IMR-90 (cell line): ENCODE measurements around the gene RAB3A. TPM values are rescaled to one million over a fixed set of nuclear protein-coding genes. Genes with fewer than 3 reads are reported as not detected.
"Not testable (repeated sequence)": the region's sequence is repeated elsewhere in the genome, so short reads cannot be mapped to it uniquely, and the experiment has no call there.

ENCODE experiments used
- ATAC-seq: fragments of 200-7000 bp; cut with Tn5 transposase; 2 replicates; pipeline ENCODE4 v1.9.1; 2020; ENCODE audit warnings: low read depth, mild to moderate bottlenecking, moderate library complexity
- BruUV-seq: library from RNA; stranded (reverse); fragments of 400-500 nt; replicated peaks from 2 replicates; lab custom pipeline; 2021; lab: Mats Ljungman, UMichigan
- CTCF ChIA-PET: fragments of 300-600 bp; formaldehyde crosslinking; extraction: SDS; loops from one replicate; lab custom pipeline; 2021; ENCODE audit warnings: antibody characterized with exemption; lab: Yijun Ruan, JAX
- POLR2A ChIA-PET: fragments of 300-600 bp; sonication (Branson Sonifier 250); formaldehyde crosslinking; loops from one replicate; lab custom pipeline; 2022; ENCODE audit warnings: antibody characterized with exemption; ENCODE audit not compliant: unreplicated experiment; lab: Charles Lee
- DNase-seq: peaks from one replicate; pipeline ENCODE4 v3.0.0; 2013
- H2AFZ ChIP-seq: replicated peaks from 2 replicates; pipeline ENCODE3; 2013; ENCODE audit warnings: low read length, mild to moderate bottlenecking; ENCODE audit not compliant: poor library complexity
- H2AK5ac ChIP-seq: 2 replicates; pipeline ENCODE4 v1.6.1; 2013; ENCODE audit warnings: low read depth, low read length, inconsistent platforms
- H2AK9ac ChIP-seq: replicated peaks from 2 replicates; pipeline ENCODE3; 2013; ENCODE audit warnings: mild to moderate bottlenecking, low read depth, low read length, moderate library complexity; ENCODE audit not compliant: poor library complexity
- H2BK120ac ChIP-seq: 2 replicates; pipeline ENCODE4 v1.6.1; 2013; ENCODE audit warnings: low read depth, low read length, inconsistent platforms
- H2BK15ac ChIP-seq: 3 replicates; pipeline ENCODE4 v1.6.1; 2013; ENCODE audit warnings: low read depth, low read length, inconsistent platforms
- H2BK20ac ChIP-seq: 2 replicates; pipeline ENCODE4 v1.6.1; 2013; ENCODE audit warnings: low read depth, mild to moderate bottlenecking, inconsistent platforms, low read length, moderate library complexity
- H2BK5ac ChIP-seq: 2 replicates; pipeline ENCODE4 v1.6.1; 2013; ENCODE audit warnings: mild to moderate bottlenecking, low read depth, low read length, inconsistent platforms; ENCODE audit not compliant: poor library complexity, severe bottlenecking
- H3K14ac ChIP-seq: replicated peaks from 2 replicates; pipeline ENCODE4 v1.6.1; 2013; ENCODE audit warnings: low read depth, low read length, inconsistent platforms
- H3K18ac ChIP-seq: 2 replicates; pipeline ENCODE4 v1.6.1; 2013; ENCODE audit warnings: low read depth, low read length, control low read depth
- H3K23ac ChIP-seq: 2 replicates; pipeline ENCODE4 v1.6.1; 2013; ENCODE audit warnings: low read depth, low read length, inconsistent platforms
- H3K27ac ChIP-seq: 2 replicates; pipeline ENCODE4 v1.5.1; 2013; ENCODE audit warnings: mild to moderate bottlenecking, control low read depth, low read length; ENCODE audit not compliant: insufficient read depth
- H3K27me3 ChIP-seq: 2 replicates; pipeline ENCODE4 v1.6.1; 2013; ENCODE audit warnings: low read length; ENCODE audit not compliant: control insufficient read depth, insufficient read depth
- H3K36me3 ChIP-seq: 2 replicates; pipeline ENCODE4 v1.6.1; 2013; ENCODE audit warnings: low read length, mixed read lengths; ENCODE audit not compliant: control insufficient read depth, insufficient read depth
- H3K4ac ChIP-seq: 2 replicates; pipeline ENCODE4 v1.6.1; 2013; ENCODE audit warnings: low read depth, low read length, inconsistent platforms
- H3K4me1 ChIP-seq: 2 replicates; pipeline ENCODE4 v1.6.1; 2013; ENCODE audit warnings: low read length, mixed read lengths; ENCODE audit not compliant: control insufficient read depth, insufficient read depth
- H3K4me2 ChIP-seq: 2 replicates; pipeline ENCODE4 v1.6.1; 2013; ENCODE audit warnings: low read depth, mild to moderate bottlenecking, control low read depth, low read length, moderate library complexity
- H3K4me3 ChIP-seq: 2 replicates; pipeline ENCODE4 v1.5.1; 2013; ENCODE audit warnings: low read depth, mild to moderate bottlenecking, control low read depth, low read length, moderate library complexity; ENCODE audit not compliant: insufficient read depth
- H3K56ac ChIP-seq: 2 replicates; pipeline ENCODE4 v1.6.1; 2013; ENCODE audit warnings: low read length, inconsistent platforms; ENCODE audit not compliant: insufficient read depth; ENCODE audit errors: extremely low read depth
- H3K79me1 ChIP-seq, 2 experiments: 2 replicates each; pipeline ENCODE4 v1.6.1; 2013; ENCODE audit warnings: low read length in 2 of 2, inconsistent platforms in 1 of 2, low read depth in 1 of 2
- H3K9ac ChIP-seq: 2 replicates; pipeline ENCODE4 v1.6.1; 2013; ENCODE audit warnings: low read depth, low read length, control low read depth
- H3K9me1 ChIP-seq: 2 replicates; pipeline ENCODE4 v1.6.1; 2013; ENCODE audit warnings: low read length, inconsistent platforms; ENCODE audit not compliant: insufficient read depth
- H3K9me3 ChIP-seq: 2 replicates; pipeline ENCODE4 v1.6.1; 2013; ENCODE audit warnings: low read length; ENCODE audit not compliant: control insufficient read depth, insufficient read depth
- H4K20me1 ChIP-seq: 2 replicates; pipeline ENCODE4 v1.6.1; 2013; ENCODE audit warnings: low read length, inconsistent platforms; ENCODE audit not compliant: insufficient read depth
- H4K5ac ChIP-seq: 2 replicates; pipeline ENCODE4 v1.6.1; 2013; ENCODE audit warnings: mild to moderate bottlenecking, low read depth, low read length, control low read depth
- H4K8ac ChIP-seq, 2 experiments: 2 replicates each; pipeline ENCODE4 v1.6.1; 2013; ENCODE audit warnings: low read depth in 2 of 2, low read length in 2 of 2, control low read depth in 1 of 2, inconsistent platforms in 1 of 2
- H4K91ac ChIP-seq: 2 replicates; pipeline ENCODE4 v1.6.1; 2013; ENCODE audit warnings: low read depth, low read length, inconsistent platforms; ENCODE audit not compliant: insufficient read depth
- RCOR1 ChIP-seq: IDR thresholded peaks from 2 replicates; pipeline ENCODE4 v1.6.1; 2012; ENCODE audit warnings: mild to moderate bottlenecking, low read length, improper control_type of control experiment; ENCODE audit not compliant: insufficient replicate concordance
- WGBS, 2 experiments: methylation state at CpG; one replicate each; pipeline versions ENCODE4 v1.1.5 to v1.1.7; 2013; ENCODE audit warnings: missing lambda C conversion rate in 2 of 2; ENCODE audit not compliant: insufficient read length in 1 of 2; ENCODE audit errors: extremely low coverage in 2 of 2; 5-methylcytosine and 5-hydroxymethylcytosine counted together
- dilution Hi-C: fragments of 300-500 bp; cut with HindIII; formaldehyde crosslinking; loops from one replicate; pipeline ENCODE4 v1.14.3; 2018; ENCODE audit warnings: low sequenced_read_pairs; ENCODE audit not compliant: unreplicated experiment
- in situ Hi-C: fragments of 300-500 bp; cut with MboI; formaldehyde crosslinking; loops from 3 replicates; pipeline ENCODE4 v1.14.3; 2019; ENCODE audit warnings: low sequenced_read_pairs, inconsistent platforms, mixed read lengths
- intact Hi-C: fragments of 100-400 bp; cut with micrococcal nuclease; formaldehyde crosslinking; loops from 2 replicates; pipeline ENCODE4 v1.10.0; 2022
- polyA plus RNA-seq, 3 experiments: library from polyadenylated mRNA; depleted of rRNA; stranded (reverse); fragments of >200 nt; gene quantifications; 2 replicates each; pipeline ENCODE4 v1.2.3, GENCODE V29; 2012; ENCODE audit warnings: low replicate concordance in 1 of 3
- total RNA-seq: library from RNA; depleted of rRNA; stranded (reverse); fragments of >200 nt; gene quantifications from 2 replicates; pipeline ENCODE4 v1.2.3, GENCODE V29; 2012

The RAB3A gene
- total and polyA plus RNA-seq, 2 of the 4 experiments (the other 2 are of a cell fraction): 3.0 to 13.6 TPM

DNA sequence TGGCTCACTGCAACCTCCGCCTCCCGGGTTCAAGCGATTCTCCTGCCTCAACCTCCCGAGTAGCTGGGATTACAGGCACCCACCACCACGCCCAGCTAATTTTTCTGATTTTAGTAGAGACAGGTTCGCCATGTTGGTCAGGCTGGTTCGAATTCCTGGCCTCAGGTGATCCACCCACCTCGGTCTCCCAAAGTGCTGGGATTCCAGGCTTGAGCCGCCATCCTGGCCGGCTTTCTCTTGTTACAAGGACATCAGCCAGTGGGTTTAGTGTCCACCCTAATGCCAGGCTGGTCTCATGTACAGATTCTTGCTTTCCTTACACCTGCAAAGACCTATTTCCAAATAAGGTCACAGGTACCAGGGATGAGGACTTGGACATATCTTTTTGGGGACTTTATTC is 44.0 kb downstream of the RAB3A start:
- Histone ChIP-seq H3K9me3 (no peaks in the 10 kb centered on the region), H2AK9ac (no peak overlapping the region), H3K79me1 (peaks cover 11 to 39% of the 10 kb centered on the region in 2 experiments), H2BK20ac (no peak overlapping the region), H4K8ac (no peak overlapping the region), H3K27ac (no peak overlapping the region), H3K9ac (no peak overlapping the region), H4K5ac (no peak overlapping the region), H3K4ac (no peak overlapping the region), H3K4me1 (peaks cover 15% of the 10 kb centered on the region), H3K36me3 (peaks cover 31% of the 10 kb centered on the region), H3K14ac (no peak overlapping the region), H2AK5ac (no peak overlapping the region), H4K91ac (no peak overlapping the region), H2BK5ac (no peak overlapping the region), H3K56ac (no peak overlapping the region), H3K4me2 (no peak overlapping the region), H3K9me1 (peaks cover 11% of the 10 kb centered on the region), H2BK15ac (no peak overlapping the region), H4K20me1 (peaks cover 15% of the 10 kb centered on the region), H3K23ac (no peak overlapping the region), H2AFZ (no peak overlapping the region), H3K27me3 (no peaks in the 10 kb centered on the region), H3K4me3 (no peak overlapping the region), H3K18ac (no peak overlapping the region), H2BK120ac (no peak overlapping the region)
- in situ Hi-C loops (no loop called here), intact Hi-C loops (loop anchor here (10.0 kb wide), 1 partner anchor 155 kb away; the partner anchor contains the start of gene ARRDC2), dilution Hi-C loops (no loop called here)
- no peak for DNase-seq
- ChIA-PET POLR2A (no interaction called here), CTCF (no interaction called here)
- ATAC-seq: no peak
- 100% methylated on average over 3 of the region's 10 CpGs; no CpG with 5 or more reads in 1 of the 2 experiments for WGBS, 2 experiments
- TF ChIP-seq RCOR1: no peak
- no TSS peak for BruUV-seq

DNA sequence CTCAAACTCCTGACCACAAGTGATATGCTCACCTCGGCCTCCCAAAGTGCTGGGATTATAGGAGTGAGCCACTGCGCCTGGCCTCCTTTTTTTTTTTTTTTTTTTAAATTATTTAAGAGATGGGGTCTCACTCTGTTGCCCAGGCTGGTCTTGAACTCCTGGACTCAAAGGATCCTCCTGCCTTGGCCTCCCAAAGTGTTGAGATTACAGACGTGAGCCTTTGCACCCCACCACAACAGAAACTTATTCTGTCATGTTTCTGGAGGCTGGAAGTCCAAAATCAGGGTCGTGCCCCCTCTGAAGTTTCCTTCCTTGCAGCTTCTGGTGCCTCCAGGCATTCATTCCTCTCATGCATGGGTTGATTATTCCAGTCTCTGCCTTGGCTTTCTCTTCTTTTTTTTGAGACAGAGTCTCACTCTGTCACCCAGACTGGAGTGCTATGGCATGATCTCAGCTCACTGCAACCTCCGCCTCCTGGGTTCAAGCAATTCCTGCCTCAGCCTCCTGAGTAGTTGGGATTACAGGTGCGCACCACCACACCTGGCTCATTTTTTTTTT is 44.7 kb downstream of the RAB3A start:
- intact Hi-C loops: loop anchor here (10.0 kb wide), 1 partner anchor 154 kb away; the partner anchor contains the start of gene ARRDC2
- no CpG with 5 or more reads among the region's 6 CpGs for WGBS, 2 experiments
- not testable (repeated sequence) for H3K9me3 ChIP-seq

More for the DNA sequence above, 44.7 kb downstream of the RAB3A start:
- H3K27ac ChIP-seq, H2BK5ac ChIP-seq, H2AK5ac ChIP-seq, H4K91ac ChIP-seq, H2BK20ac ChIP-seq, H3K9ac ChIP-seq, H3K27me3 ChIP-seq, H3K4me3 ChIP-seq, H3K23ac ChIP-seq, dilution Hi-C loops, BruUV-seq, DNase-seq, H3K4me2 ChIP-seq, H2BK15ac ChIP-seq, H4K5ac ChIP-seq, H4K8ac ChIP-seq, H3K56ac ChIP-seq, H3K18ac ChIP-seq, H3K14ac ChIP-seq, H2AFZ ChIP-seq, H2BK120ac ChIP-seq, H3K4ac ChIP-seq, POLR2A ChIA-PET, H2AK9ac ChIP-seq, ATAC-seq, in situ Hi-C loops: not testable (repeated sequence)
- peaks cover 31% of the 10 kb centered on the region for H3K36me3 ChIP-seq
- H3K79me1 ChIP-seq: peaks cover 12 to 45% of the 10 kb centered on the region in 2 experiments
- H3K9me1 ChIP-seq: peaks cover 11% of the 10 kb centered on the region
- peaks cover 20% of the 10 kb centered on the region for H4K20me1 ChIP-seq
- peaks cover 18% of the 10 kb centered on the region for H3K4me1 ChIP-seq
- CTCF ChIA-PET: interaction anchor here (0.6 kb wide), 1 partner anchor 116 kb away, joined by 3 read pairs; no protein-coding TSS in a partner anchor
